Epithelial cell of esophagus (primary cell): ENCODE data around the gene BRF1.

Experiments
- DNase-seq: peaks from one replicate; pipeline ENCODE4 v3.0.0; 2010; ENCODE audit warnings: low read depth
- H3K4me3 ChIP-seq: 2 replicates; pipeline ENCODE4 v1.5.1; 2011; ENCODE audit warnings: mild to moderate bottlenecking, low read length, control low read depth
- CTCF ChIP-seq: IDR thresholded peaks from 2 replicates; pipeline ENCODE4 v1.5.1; 2011; ENCODE audit warnings: low read depth, mild to moderate bottlenecking, low read length, control low read depth, inconsistent platforms; ENCODE audit not compliant: insufficient read depth; ENCODE audit errors: missing control alignments

Gene BRF1

GRCh38 chr14:105192866-105193731 lies 107.7 kb downstream of the BRF1 start:
- peak; percentile 25 for DNase-seq
- H3K4me3 ChIP-seq = no peak overlapping the region
- TF ChIP-seq CTCF = no peak

- no peak for TF ChIP-seq CTCF
- no peak for DNase-seq
- H3K4me3 ChIP-seq = no peak overlapping the region
These were observed 112.8 kb downstream of the BRF1 start for GRCh38 chr14:105187935-105188524.

- TF ChIP-seq CTCF = no peak
- no peak for DNase-seq
These were observed 113.7 kb downstream of the BRF1 start for GRCh38 chr14:105187116-105187515.

GRCh38 chr14:105185973-105186372 lies 114.8 kb downstream of the BRF1 start:
- DNase-seq = no peak
- no peak for TF ChIP-seq CTCF
- H3K4me3 ChIP-seq = no peak overlapping the region

More at GRCh38 chr14:105187116-105187515, 113.7 kb downstream of the BRF1 start:
- H3K4me3 ChIP-seq = no peak overlapping the region

GRCh38 chr14:105185001-105185400 lies 115.8 kb downstream of the BRF1 start:
- DNase-seq = no peak
- H3K4me3 ChIP-seq = no peak overlapping the region
- no peak for TF ChIP-seq CTCF

GRCh38 chr14:105184461-105184860 lies 116.3 kb downstream of the BRF1 start:
- TF ChIP-seq CTCF = no peak

More at GRCh38 chr14:105184461-105184860, 116.3 kb downstream of the BRF1 start:
- no peak overlapping the region for H3K4me3 ChIP-seq
- no peak for DNase-seq
